CD8-positive, alpha-beta memory T cell (primary cell): ENCODE results near the gene CD109. TPM values are rescaled to one million over a fixed set of nuclear protein-coding genes. Genes with fewer than 3 reads are reported as not detected.

ENCODE experiments used
- CTCF ChIA-PET: fragments of 350-600 bp; sonication (Branson Sonifier 250); formaldehyde crosslinking; loops from one replicate; lab custom pipeline; 2021; ENCODE audit warnings: antibody characterized with exemption; lab: Charles Lee
- POLR2A ChIA-PET: fragments of 350-600 bp; sonication (Branson Sonifier 250); formaldehyde crosslinking; loops from one replicate; lab custom pipeline; 2021; ENCODE audit warnings: antibody characterized with exemption; lab: Charles Lee
- DNase-seq, 5 donors: peaks; one replicate each; pipeline versions ENCODE4 v3.0.0 to v3.0.0-alpha.2; 2020 to 2022; ENCODE audit warnings: mixed read lengths in 1 of 5
- H3K27ac ChIP-seq: one replicate; pipeline ENCODE4 v1.7.0; 2013; ENCODE audit warnings: low read depth, mild to moderate bottlenecking, low read length, moderate library complexity
- H3K27me3 ChIP-seq: 2 replicates; pipeline ENCODE4 v1.7.0; 2013; ENCODE audit warnings: low read length, mild to moderate bottlenecking; ENCODE audit not compliant: insufficient read depth, poor library complexity, severe bottlenecking
- H3K36me3 ChIP-seq: 2 replicates; pipeline ENCODE4 v1.7.0; 2013; ENCODE audit warnings: mild to moderate bottlenecking, low read length, moderate library complexity; ENCODE audit not compliant: insufficient read depth
- H3K4me1 ChIP-seq: 2 replicates; pipeline ENCODE4 v1.7.0; 2013; ENCODE audit warnings: mild to moderate bottlenecking, low read length, moderate library complexity; ENCODE audit not compliant: insufficient read depth
- H3K4me3 ChIP-seq: 2 replicates; pipeline ENCODE4 v1.7.0; 2013; ENCODE audit warnings: mild to moderate bottlenecking, low read length
- H3K9me3 ChIP-seq: 2 replicates; pipeline ENCODE4 v1.7.0; 2013; ENCODE audit warnings: mild to moderate bottlenecking, low read length
- H3K27ac Mint-ChIP-seq, 8 donors: one replicate each; pipeline ENCODE4 v1.8.0; 2020 to 2021; ENCODE audit warnings: mixed read lengths in 8 of 8, mild to moderate bottlenecking in 6 of 8, inconsistent platforms in 3 of 8, moderate library complexity in 3 of 8
- H3K27me3 Mint-ChIP-seq, 2 donors: one replicate each; pipeline ENCODE4 v1.8.0; 2020 to 2021; ENCODE audit warnings: mixed read lengths in 2 of 2, mild to moderate bottlenecking in 1 of 2, moderate library complexity in 1 of 2
- H3K36me3 Mint-ChIP-seq, 3 donors: one replicate each; pipeline ENCODE4 v1.8.0; 2020 to 2021; ENCODE audit warnings: mixed read lengths in 3 of 3, inconsistent platforms in 1 of 3, mild to moderate bottlenecking in 1 of 3
- H3K4me1 Mint-ChIP-seq, 3 donors: one replicate each; pipeline ENCODE4 v1.8.0; 2020 to 2021; ENCODE audit warnings: mixed read lengths in 3 of 3, inconsistent platforms in 1 of 3, mild to moderate bottlenecking in 1 of 3
- H3K4me3 Mint-ChIP-seq, 7 donors: one replicate each; pipeline ENCODE4 v1.8.0; 2020 to 2021; ENCODE audit warnings: mixed read lengths in 7 of 7, mild to moderate bottlenecking in 6 of 7, moderate library complexity in 4 of 7, inconsistent platforms in 2 of 7
- H3K9me3 Mint-ChIP-seq, 5 donors: one replicate each; pipeline ENCODE4 v1.8.0; 2020 to 2022; ENCODE audit warnings: mixed read lengths in 5 of 5, mild to moderate bottlenecking in 3 of 5, moderate library complexity in 2 of 5, inconsistent platforms in 1 of 5
- polyA plus RNA-seq: library from polyadenylated mRNA; unstranded; fragments of 300-500 nt; fragmentation: Illumina TruSeq; gene quantifications from one replicate; pipeline ENCODE4 v1.2.3, GENCODE V29; 2021
- total RNA-seq, 2 experiments: library from RNA; stranded (reverse); gene quantifications; one replicate each; pipeline ENCODE4 v1.2.3, GENCODE V29; 2021

Gene CD109
- total and polyA plus RNA-seq, 3 experiments from 2014 or later = 22.8 to 24.5 TPM; not detected in 1

- POLR2A ChIA-PET = interaction anchor here (1.5 kb wide), 1 partner anchor 79 kb away, joined by 4 read pairs; the partner anchor contains the start of gene SLC17A5
- no peaks in the 10 kb centered on the region for H3K4me1 ChIP-seq
- H3K27me3 ChIP-seq = no peaks in the 10 kb centered on the region
- no peak overlapping the region for H3K4me3 ChIP-seq
- CTCF ChIA-PET = interaction anchor here (0.8 to 3.3 kb wide), 12 partner anchors 10 to 1477 kb away, joined by 3 to 35 read pairs (median 4); no protein-coding TSS in a partner anchor
- no peaks in the 10 kb centered on the region for H3K36me3 ChIP-seq
- Mint-ChIP-seq H3K4me1 (no peaks in the 10 kb centered on the region), H3K4me3 (no peak overlapping the region), H3K36me3 (no peaks in the 10 kb centered on the region), H3K27ac (peak overlapping the region in 1 of 8 donors; percentile 73), H3K27me3 (peaks cover 4 to 13% of the 10 kb centered on the region in 2 donors), H3K9me3 (no peaks in the 10 kb centered on the region)
- no peaks in the 10 kb centered on the region for H3K9me3 ChIP-seq
- DNase-seq = peak; percentile 42 to 73 (median 44)
- H3K27ac ChIP-seq = no peak overlapping the region
Observed at GRCh38 chr6:73732845-73733675, 37.1 kb downstream of the CD109 start.

GRCh38 chr6:73733791-73734190 lies 37.8 kb downstream of the CD109 start:
- no peaks in the 10 kb centered on the region for H3K9me3 ChIP-seq
- no peak overlapping the region for H3K27ac Mint-ChIP-seq
- POLR2A ChIA-PET = interaction anchor here (1.5 kb wide), 1 partner anchor 80 kb away, joined by 4 read pairs; the partner anchor contains the start of gene SLC17A5

GRCh38 chr6:73734832-73735453 lies 38.9 kb downstream of the CD109 start:
- ChIA-PET CTCF (no interaction called here), POLR2A (no interaction called here)
- no peaks in the 10 kb centered on the region for H3K9me3 ChIP-seq
- no peak overlapping the region for H3K27ac ChIP-seq
- Mint-ChIP-seq H3K27ac (peak overlapping the region in 1 of 8 donors; percentile 25), H3K36me3 (no peaks in the 10 kb centered on the region), H3K4me3 (no peak overlapping the region), H3K27me3 (peaks cover 4 to 15% of the 10 kb centered on the region in 2 donors), H3K9me3 (no peaks in the 10 kb centered on the region), H3K4me1 (no peaks in the 10 kb centered on the region)
- no peaks in the 10 kb centered on the region for H3K4me1 ChIP-seq
- H3K27me3 ChIP-seq = no peaks in the 10 kb centered on the region
- no peak for DNase-seq
- no peaks in the 10 kb centered on the region for H3K36me3 ChIP-seq
- H3K4me3 ChIP-seq = no peak overlapping the region

More at GRCh38 chr6:73733791-73734190, 37.8 kb downstream of the CD109 start:
- CTCF ChIA-PET = interaction anchor here (0.8 to 3.3 kb wide), 10 partner anchors 9 to 1476 kb away, joined by 3 to 35 read pairs (median 4); no protein-coding TSS in a partner anchor
- Mint-ChIP-seq H3K27me3 (peaks cover 4 to 19% of the 10 kb centered on the region in 2 donors), H3K9me3 (no peaks in the 10 kb centered on the region), H3K4me3 (no peak overlapping the region), H3K36me3 (no peaks in the 10 kb centered on the region), H3K4me1 (no peaks in the 10 kb centered on the region)
- Histone ChIP-seq H3K27me3 (no peaks in the 10 kb centered on the region), H3K27ac (no peak overlapping the region), H3K4me3 (no peak overlapping the region), H3K4me1 (no peaks in the 10 kb centered on the region), H3K36me3 (no peaks in the 10 kb centered on the region)
- DNase-seq = no peak

GRCh38 chr6:73738367-73739028 lies 42.5 kb downstream of the CD109 start:
- Histone ChIP-seq H3K4me1 (no peaks in the 10 kb centered on the region), H3K9me3 (no peaks in the 10 kb centered on the region), H3K27ac (no peak overlapping the region), H3K4me3 (no peak overlapping the region), H3K27me3 (no peaks in the 10 kb centered on the region), H3K36me3 (no peaks in the 10 kb centered on the region)
- Mint-ChIP-seq H3K36me3 (no peaks in the 10 kb centered on the region), H3K27me3 (peaks cover 2 to 15% of the 10 kb centered on the region in 2 donors), H3K27ac (no peak overlapping the region), H3K9me3 (no peaks in the 10 kb centered on the region), H3K4me1 (no peaks in the 10 kb centered on the region), H3K4me3 (no peak overlapping the region)
- ChIA-PET CTCF (interaction anchor here (0.6 to 4.7 kb wide), 10 partner anchors 11 to 1789 kb away, joined by 3 to 94 read pairs (median 3); partner anchors contain the start of gene COL12A1), POLR2A (interaction anchor here (0.8 kb wide), 1 partner anchor 228 kb away, joined by 3 read pairs; no protein-coding TSS in a partner anchor)
- no peak for DNase-seq

GRCh38 chr6:73739096-73739495 lies 43.1 kb downstream of the CD109 start:
- H3K27ac ChIP-seq = no peak overlapping the region
- ChIA-PET CTCF (interaction anchor here (0.6 to 4.7 kb wide), 9 partner anchors 11 to 1788 kb away, joined by 3 to 94 read pairs (median 3); partner anchors contain the start of gene COL12A1), POLR2A (interaction anchor here (0.8 kb wide), 1 partner anchor 228 kb away, joined by 3 read pairs; no protein-coding TSS in a partner anchor)
- H3K36me3 Mint-ChIP-seq = no peaks in the 10 kb centered on the region
- no peak overlapping the region for H3K4me3 Mint-ChIP-seq
- H3K27me3 ChIP-seq = no peaks in the 10 kb centered on the region
- DNase-seq = peak in 2 of 5 donors; percentile 34 to 51
- no peaks in the 10 kb centered on the region for H3K9me3 Mint-ChIP-seq
- H3K27ac Mint-ChIP-seq = no peak overlapping the region
- H3K27me3 Mint-ChIP-seq = peaks cover 3 to 15% of the 10 kb centered on the region in 2 donors
- no peaks in the 10 kb centered on the region for H3K9me3 ChIP-seq
- H3K36me3 ChIP-seq = no peaks in the 10 kb centered on the region
- no peaks in the 10 kb centered on the region for H3K4me1 ChIP-seq
- no peaks in the 10 kb centered on the region for H3K4me1 Mint-ChIP-seq
- H3K4me3 ChIP-seq = no peak overlapping the region

- Mint-ChIP-seq H3K36me3 (no peaks in the 10 kb centered on the region), H3K4me1 (no peaks in the 10 kb centered on the region), H3K27ac (no peak overlapping the region), H3K9me3 (no peaks in the 10 kb centered on the region), H3K27me3 (peaks cover 3 to 13% of the 10 kb centered on the region in 2 donors), H3K4me3 (no peak overlapping the region)
- CTCF ChIA-PET = interaction anchor here (1.3 to 1.6 kb wide), 3 partner anchors 9 to 1469 kb away, joined by 4 to 8 read pairs (median 5); no protein-coding TSS in a partner anchor
- H3K4me3 ChIP-seq = no peak overlapping the region
- no peaks in the 10 kb centered on the region for H3K36me3 ChIP-seq
- no peaks in the 10 kb centered on the region for H3K4me1 ChIP-seq
- POLR2A ChIA-PET = no interaction called here
- no peak for DNase-seq
- no peaks in the 10 kb centered on the region for H3K9me3 ChIP-seq
- no peaks in the 10 kb centered on the region for H3K27me3 ChIP-seq
- H3K27ac ChIP-seq = no peak overlapping the region
Observed at GRCh38 chr6:73742433-73742832, 46.4 kb downstream of the CD109 start.

GRCh38 chr6:73743081-73743480 lies 47.1 kb downstream of the CD109 start:
- ChIA-PET CTCF (interaction anchor here (1.3 to 1.6 kb wide), 3 partner anchors 10 to 1468 kb away, joined by 4 to 8 read pairs (median 5); no protein-coding TSS in a partner anchor), POLR2A (no interaction called here)
- H3K9me3 ChIP-seq = no peaks in the 10 kb centered on the region
- Mint-ChIP-seq H3K4me3 (no peak overlapping the region), H3K4me1 (no peaks in the 10 kb centered on the region), H3K9me3 (no peaks in the 10 kb centered on the region), H3K27me3 (peaks cover 3 to 6% of the 10 kb centered on the region in 2 donors), H3K27ac (no peak overlapping the region), H3K36me3 (no peaks in the 10 kb centered on the region)
- no peak overlapping the region for H3K27ac ChIP-seq
- H3K27me3 ChIP-seq = no peaks in the 10 kb centered on the region
- no peak for DNase-seq
- H3K4me3 ChIP-seq = no peak overlapping the region
- no peaks in the 10 kb centered on the region for H3K36me3 ChIP-seq
- no peaks in the 10 kb centered on the region for H3K4me1 ChIP-seq
